HG03060 (cell line): ENCODE results near the gene SSC5D.

Source experiments
- ATAC-seq: cut with Tn5 transposase; IDR thresholded peaks from one replicate; pipeline ENCODE4 v1.9.1; 2021; ENCODE audit warnings: low read depth, moderate number of reproducible peaks; ENCODE audit not compliant: unreplicated experiment

Gene SSC5D

DNA sequence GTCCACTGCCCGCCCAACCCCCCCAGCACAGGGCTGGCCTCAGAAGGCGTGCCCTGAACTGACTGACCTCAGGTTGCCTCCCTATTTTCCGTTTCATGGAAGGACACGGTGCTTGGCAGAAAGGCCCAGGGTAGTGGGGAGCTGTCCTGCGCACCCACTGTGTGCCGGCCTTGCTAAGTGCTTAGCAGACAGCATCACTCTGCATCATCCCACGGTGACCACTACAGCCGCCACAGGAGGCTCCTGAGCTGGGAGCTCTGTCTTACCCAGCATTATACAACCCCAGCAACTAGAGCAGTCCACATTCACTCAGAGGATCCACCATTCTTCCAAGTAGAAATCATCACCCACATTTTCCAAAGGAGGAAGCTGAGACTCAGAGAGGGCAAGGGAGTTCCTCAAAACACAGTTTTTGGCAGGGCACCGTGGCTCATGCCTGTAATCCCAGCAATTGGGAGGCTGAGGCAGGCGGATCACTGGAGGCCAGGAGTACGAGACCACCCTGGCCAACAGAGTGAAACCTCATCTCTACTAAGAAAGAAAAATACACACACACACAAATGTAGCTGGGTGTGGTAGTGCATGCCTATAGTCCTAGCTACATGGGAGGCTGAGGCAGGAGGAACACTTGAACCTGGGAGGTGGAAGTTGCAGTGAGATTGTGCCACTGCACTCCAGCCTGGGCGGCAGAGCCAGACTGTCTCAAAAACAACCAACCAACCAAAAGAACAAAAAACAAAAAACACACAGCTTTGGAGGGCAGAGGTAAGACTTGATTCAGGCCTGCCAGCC is 47.1 kb downstream of the SSC5D start:
- ATAC-seq, result no peak

- ATAC-seq, result no peak
Measured at GRCh38 chr19:55535965-55536350, 47.7 kb downstream of the SSC5D start.

- ATAC-seq, result no peak
Measured at GRCh38 chr19:55536366-55536765, 48.1 kb downstream of the SSC5D start.

GRCh38 chr19:55536951-55537740 is 48.9 kb downstream of the SSC5D start, which contains the start of gene SBK2:
Gene SBK2 (minus strand): TSS chr19:55537133. CDS start chr19:55536294, 839 bp downstream.
- no peak for ATAC-seq

DNA sequence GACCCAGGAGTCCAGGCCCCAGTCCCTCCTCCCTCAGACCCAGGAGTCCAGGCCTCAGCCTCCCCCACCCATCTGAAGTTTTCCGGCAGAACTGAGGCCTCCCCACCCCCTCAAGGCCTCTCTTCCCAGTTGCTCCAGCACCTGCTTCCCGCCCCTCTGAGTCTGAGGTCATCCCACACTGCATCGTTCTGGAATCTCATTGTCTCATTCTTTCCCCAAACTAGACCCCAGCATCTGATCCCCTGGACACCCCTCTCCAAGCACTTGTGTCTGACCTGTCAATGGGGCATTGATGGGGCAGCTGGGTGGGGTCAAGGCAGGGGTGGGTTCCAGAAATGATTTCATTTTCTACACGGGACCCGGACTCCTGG is 49.5 kb downstream of the SSC5D start:
- no peak for ATAC-seq

DNA sequence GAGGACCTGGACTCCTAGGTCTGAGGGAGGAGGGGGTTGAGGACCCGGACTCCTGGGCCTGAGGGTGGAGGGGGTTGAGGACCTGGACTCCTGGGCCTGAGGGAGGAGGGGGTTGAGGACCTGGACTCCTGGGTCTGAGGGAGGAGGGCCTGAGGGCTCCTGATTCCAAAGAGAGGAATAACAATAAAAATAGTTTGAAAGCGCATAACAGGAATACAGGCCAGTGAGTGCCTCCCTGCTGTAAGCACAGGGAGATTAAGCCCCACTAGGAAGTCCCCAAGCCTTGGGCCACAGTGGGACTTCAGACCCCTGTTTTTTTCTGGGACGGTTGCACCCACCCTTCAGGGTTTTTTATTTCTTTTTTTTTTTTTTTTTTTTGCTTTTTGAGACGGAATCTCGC is 49.9 kb downstream of the SSC5D start:
- no peak for ATAC-seq

GRCh38 chr19:55539090-55539984 is 51.1 kb downstream of the SSC5D start:
- no peak for ATAC-seq

GRCh38 chr19:55540619-55541018 is 52.4 kb downstream of the SSC5D start:
- ATAC-seq, result no peak

DNA sequence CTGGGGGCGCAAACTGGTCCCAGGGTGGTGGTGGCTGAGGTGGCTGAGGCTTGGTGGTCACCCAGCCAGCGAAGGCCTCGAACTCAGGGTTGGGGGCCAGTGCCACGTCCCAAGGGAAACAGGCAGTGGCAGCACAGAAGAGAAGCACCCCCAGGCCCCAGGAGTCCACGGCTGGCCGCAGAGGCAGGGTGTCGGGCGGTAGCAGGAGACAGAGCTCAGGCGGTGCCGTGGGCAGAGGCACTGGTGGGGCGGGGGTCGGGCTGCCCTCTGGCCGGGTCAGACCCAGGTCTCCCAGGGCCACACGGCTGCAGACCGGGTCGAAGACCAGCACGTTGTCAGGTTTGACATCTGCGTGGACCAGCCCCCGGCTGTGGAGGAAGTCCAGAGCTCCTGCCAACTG is 52.9 kb downstream of the SSC5D start:
- no peak for ATAC-seq

DNA sequence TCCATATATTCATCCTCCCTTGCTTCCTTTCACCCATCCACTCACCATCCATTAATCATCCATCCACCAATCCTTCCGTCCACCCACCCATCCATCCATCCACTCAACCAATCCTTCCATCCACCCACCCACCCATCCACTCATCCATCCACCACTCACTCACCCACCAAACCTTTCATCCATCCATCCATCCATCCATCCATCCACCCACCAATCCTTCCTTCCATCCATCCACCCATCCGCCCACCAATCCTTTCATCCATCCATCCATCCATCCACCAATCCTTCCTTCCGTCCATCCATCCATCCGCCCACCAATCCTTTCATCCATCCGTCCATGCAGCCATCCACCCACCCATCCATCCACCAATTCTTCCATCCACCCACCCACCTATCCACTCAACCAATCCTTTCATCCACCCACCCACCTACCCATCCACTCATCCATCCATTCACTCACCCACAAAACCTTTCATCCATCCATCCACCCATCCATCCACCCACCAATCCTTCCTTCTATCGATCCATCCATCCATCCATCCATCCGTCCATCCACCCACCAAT is 54.1 kb downstream of the SSC5D start:
- no peak for ATAC-seq

- no peak for ATAC-seq
Measured at GRCh38 chr19:55543567-55543966, 55.3 kb downstream of the SSC5D start.

- no peak for ATAC-seq
Measured at GRCh38 chr19:55544014-55544413, 55.8 kb downstream of the SSC5D start.

DNA sequence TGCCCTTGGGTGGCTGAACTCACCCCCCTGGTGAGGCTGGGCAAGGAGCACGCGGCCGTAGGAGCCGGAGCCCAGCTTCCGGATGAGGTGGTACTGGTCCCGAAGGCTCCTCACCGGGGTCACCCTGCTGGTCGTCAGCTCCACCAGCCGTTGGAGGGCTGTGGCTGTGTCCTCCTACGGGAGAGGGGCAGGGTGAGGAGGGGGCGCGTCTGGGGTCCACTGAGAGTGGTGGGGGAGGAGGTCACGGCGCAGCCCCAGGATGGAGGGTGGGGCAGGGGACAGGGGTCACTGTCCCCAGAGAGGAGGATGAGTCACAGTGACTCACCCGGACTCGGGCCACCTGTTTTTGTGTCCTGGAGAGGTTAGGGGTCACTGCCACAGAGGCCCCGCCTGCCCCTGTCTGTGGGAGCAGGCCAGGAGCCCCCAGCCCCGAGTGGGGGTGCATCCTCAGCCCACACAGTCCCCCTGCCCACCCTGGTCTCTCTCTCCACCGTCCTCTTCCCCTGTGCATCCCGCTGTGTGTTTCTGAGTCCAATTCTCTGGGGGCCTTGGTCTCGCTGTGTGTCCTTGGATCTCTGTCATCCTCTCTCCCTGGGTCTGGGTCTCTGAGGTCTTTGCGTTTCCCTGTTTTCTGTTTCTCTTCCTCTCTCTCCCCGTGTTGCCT is 56.7 kb downstream of the SSC5D start:
- ATAC-seq, result no peak

- no peak for ATAC-seq
Measured at GRCh38 chr19:55545443-55545842, 57.2 kb downstream of the SSC5D start, which contains the start of gene SBK3. Gene SBK3 (minus strand): TSS chr19:55545543. CDS start chr19:55545543, 0 bp downstream.

GRCh38 chr19:55546011-55546410 is 57.8 kb downstream of the SSC5D start:
- no peak for ATAC-seq

DNA sequence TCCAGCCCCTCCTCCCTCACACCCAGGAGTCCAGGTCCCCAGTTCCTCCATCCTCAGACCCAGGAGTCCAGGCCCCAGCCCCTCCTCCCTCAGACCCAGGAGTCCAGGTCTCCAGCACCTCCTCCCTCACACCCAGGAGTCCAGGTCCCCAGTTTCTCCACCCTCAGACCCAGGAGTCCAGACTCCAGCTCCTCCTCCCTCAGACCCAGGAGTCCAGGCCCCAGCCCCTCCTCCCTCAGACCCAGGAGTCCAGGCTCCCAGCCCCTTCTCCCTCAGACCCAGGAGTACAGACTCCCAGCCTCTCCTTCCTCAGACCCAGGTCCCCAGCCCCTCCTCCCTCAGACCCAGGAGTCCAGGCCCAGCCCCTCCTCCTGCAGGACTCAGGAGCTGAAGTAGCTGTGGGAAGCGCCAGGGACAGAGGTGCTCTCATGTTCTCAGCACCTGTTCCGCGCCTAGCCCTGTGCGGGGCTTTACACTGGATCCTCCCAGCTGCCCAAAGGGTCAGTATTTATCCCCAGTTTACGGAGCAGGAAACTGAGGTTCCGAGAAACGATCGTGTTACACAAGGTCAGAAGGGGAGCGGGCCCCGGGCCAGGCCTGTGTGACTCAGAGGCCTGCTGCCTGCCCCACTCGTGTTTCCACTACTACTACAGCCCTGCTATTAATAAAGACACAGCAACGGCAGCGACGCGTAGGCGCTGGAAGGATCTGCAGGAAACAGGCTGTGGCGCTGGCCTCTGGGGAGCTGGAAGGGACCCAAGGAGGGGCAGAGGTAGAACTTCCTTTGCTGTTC is 58.8 kb downstream of the SSC5D start:
- no peak for ATAC-seq

DNA sequence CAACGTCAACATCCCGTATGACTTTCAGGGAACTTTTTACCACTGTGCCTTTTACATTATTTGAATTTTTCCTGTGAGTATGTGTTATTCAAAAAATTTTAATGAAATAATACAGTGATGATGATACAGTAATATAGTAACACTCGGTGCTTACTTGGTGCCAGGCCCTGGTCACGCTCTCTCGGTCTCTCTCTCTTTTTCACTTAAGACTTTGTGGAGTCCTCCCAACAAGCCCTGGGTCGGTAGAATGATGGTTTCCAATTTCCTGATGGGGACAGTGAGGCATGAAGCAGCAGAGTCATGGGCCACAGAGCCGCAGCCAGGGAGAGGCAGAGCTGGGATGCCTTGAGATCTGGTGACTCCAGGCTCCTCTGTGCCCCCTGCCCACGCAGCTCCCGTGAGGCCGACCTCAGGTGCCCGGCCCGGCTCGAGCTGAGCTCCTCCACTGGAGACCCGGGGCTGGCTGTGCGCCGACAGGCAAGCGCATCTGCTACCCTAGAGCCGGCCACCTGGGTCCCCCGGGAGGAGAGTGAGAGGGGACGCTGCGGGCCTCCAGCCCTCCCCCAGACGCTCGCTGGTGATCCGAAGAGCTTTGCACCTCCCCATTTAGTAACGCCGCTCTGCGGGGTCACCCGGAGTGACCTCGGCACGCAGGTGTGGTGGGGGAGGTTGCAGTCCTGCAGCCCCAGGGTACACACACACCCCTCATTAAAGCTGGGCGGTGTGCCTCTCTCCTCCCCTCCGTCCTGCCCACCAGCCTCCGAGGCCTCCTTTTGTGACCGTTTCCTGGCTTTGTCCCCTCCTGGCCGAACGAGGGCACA is 61.5 kb downstream of the SSC5D start:
- ATAC-seq, result no peak

- no peak for ATAC-seq
Measured at GRCh38 chr19:55550321-55550650, 62.0 kb downstream of the SSC5D start.
